Right atrium auricular region (tissue), 2 donors: ENCODE results near the gene BAHD1. TPM values are rescaled to one million over a fixed set of nuclear protein-coding genes. Genes with fewer than 3 reads are reported as not detected.

Experiments
- DNase-seq: peaks from one replicate; pipeline ENCODE4 v3.0.0-alpha.2; 2019; ENCODE audit warnings: low spot score
- H3K27ac ChIP-seq, 2 donors: fragments of 200-600 bp; sonication (generic); 1 replicate in 1 of 2; 2 replicates in 1 of 2; pipeline ENCODE4 v1.5.1; 2016 to 2019
- H3K27me3 ChIP-seq, 2 donors: fragments of 200-600 bp; sonication (generic); one replicate each; pipeline versions ENCODE4 v1.5.1 to v1.6.0; 2017 to 2019
- H3K36me3 ChIP-seq: fragments of 200-600 bp; sonication (generic); one replicate; pipeline ENCODE4 v1.5.1; 2016
- H3K4me1 ChIP-seq, 2 donors: fragments of 200-600 bp; sonication (generic); one replicate each; pipeline versions ENCODE4 v1.5.1 to v1.6.0; 2017 to 2019
- H3K4me3 ChIP-seq, 2 donors: fragments of 200-600 bp; sonication (generic); 1 replicate in 1 of 2; 2 replicates in 1 of 2; pipeline ENCODE4 v1.5.1; 2017 to 2019; ENCODE audit warnings: mild to moderate bottlenecking in 1 of 2, moderate library complexity in 1 of 2
- H3K9me3 ChIP-seq, 2 donors: fragments of 200-600 bp; sonication (generic); one replicate each; pipeline ENCODE4 v1.5.1; 2019
- total RNA-seq, 2 donors: library from RNA; depleted of rRNA; stranded (reverse); fragments of >200 nt; gene quantifications; one replicate each; pipeline ENCODE4 v1.1.0, GENCODE V29; 2016
- TF ChIP-seq, protein P1 (sequence below), 2 donors: fragments of 200-600 bp; sonication (generic); IDR thresholded peaks; one replicate each; pipeline ENCODE4 v1.5.1; 2019; ENCODE audit warnings: antibody characterized with exemption in 2 of 2

The BAHD1 gene
- total RNA-seq, 2 donors from 2014 or later: 11.6 to 19.2 TPM

DNA sequence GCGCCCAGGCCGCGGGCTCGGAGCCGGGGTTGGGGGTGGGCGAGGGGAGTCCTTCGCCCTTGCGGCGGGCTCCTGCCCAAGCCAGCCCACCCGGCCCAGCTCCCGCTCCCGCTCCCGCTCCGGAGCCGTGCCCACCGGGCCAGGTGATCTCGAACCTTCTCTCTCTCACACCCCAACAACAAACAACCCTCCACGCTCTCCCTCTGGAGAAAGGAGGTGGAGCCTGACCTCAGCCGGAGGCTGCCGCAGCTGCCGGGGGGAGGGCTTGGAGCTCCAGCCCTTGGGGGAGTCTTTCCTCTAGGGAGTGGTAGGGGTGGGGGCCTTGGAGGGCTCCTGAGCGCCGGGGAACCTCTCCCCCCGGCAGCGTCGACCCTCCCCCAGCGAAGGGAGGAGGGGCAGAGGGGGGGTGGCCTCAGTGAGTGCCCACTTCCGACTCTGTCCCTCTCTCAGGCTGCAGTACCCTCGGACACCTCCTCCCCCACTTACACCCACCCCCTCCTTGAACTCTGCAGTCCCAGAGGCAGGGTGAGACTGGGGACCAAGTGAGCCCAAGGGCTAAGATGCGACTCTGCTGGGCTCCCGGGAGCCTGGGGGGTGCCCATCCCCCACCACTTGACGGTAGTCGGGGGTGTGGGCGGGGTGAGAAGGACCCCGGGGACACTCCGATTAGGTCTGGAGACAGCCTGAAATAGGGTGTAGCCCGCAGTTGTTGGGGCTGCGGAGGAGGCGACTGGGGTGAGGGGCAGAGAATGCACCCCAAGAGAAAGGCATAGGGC is 4.4 kb upstream of the BAHD1 start:
- Histone ChIP-seq H3K9me3 (no peaks in the 10 kb centered on the region), H3K27me3 (no peaks in the 10 kb centered on the region), H3K4me3 (peak overlapping the region; percentile 22 to 54), H3K36me3 (no peaks in the 10 kb centered on the region), H3K4me1 (peaks cover 0 to 42% of the 10 kb centered on the region in 2 donors), H3K27ac (peak overlapping the region in 1 of 2 donors; percentile 7)
- TF ChIP-seq, protein P1, sequence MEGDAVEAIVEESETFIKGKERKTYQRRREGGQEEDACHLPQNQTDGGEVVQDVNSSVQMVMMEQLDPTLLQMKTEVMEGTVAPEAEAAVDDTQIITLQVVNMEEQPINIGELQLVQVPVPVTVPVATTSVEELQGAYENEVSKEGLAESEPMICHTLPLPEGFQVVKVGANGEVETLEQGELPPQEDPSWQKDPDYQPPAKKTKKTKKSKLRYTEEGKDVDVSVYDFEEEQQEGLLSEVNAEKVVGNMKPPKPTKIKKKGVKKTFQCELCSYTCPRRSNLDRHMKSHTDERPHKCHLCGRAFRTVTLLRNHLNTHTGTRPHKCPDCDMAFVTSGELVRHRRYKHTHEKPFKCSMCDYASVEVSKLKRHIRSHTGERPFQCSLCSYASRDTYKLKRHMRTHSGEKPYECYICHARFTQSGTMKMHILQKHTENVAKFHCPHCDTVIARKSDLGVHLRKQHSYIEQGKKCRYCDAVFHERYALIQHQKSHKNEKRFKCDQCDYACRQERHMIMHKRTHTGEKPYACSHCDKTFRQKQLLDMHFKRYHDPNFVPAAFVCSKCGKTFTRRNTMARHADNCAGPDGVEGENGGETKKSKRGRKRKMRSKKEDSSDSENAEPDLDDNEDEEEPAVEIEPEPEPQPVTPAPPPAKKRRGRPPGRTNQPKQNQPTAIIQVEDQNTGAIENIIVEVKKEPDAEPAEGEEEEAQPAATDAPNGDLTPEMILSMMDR (IDR thresholded peaks at IDR 0.05): no peak
- DNase-seq: no peak

DNA sequence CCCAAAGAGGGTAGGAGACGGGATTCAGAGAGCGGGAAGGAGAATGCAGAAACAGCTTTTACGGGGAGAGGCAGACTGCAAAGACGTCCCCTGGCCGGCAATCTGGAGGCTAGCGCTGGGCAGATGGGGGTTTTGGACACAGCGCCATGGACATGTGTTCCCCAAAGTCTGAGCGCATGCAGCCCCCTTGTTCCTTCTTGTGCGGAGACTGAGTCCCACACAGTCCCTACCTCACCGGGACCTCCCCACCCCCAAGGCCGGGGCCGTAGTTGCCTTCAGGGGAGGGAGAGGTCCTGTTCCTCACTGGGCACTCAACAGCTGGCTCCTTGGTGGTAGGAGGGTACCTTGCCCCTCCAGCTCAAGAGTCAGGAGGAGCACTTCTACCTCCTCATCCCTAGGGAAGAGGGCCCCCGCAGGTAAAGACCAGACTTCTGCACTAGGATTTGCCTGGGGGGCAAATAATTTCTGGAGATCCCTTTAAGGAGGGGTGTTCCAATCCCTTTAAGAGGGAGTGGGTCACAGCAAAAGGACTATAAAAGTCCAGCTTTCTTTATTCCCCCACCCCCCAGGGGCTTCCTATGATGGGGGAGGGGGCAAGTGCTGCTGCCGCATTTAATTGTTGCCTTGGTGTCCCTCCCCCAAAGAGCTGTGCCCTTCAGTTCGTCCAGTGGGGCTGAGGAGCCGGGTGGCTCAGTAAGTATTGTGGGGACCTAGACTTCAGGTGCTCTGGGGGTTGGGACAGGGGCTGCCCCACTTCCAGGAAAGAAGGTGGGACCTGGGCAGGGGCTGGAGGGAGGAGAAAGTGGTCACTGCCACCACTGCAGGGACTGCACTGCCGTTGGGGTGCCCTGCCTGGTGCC is 3.6 kb upstream of the BAHD1 start:
- H3K27me3 ChIP-seq: no peaks in the 10 kb centered on the region
- DNase-seq: no peak
- H3K4me1 ChIP-seq: peaks cover 0 to 42% of the 10 kb centered on the region in 2 donors
- peak overlapping the region; percentile 22 to 54 for H3K4me3 ChIP-seq
- H3K9me3 ChIP-seq: no peaks in the 10 kb centered on the region
- TF ChIP-seq, protein P1 (IDR thresholded peaks at IDR 0.05): no peak
- no peak overlapping the region for H3K27ac ChIP-seq
- H3K36me3 ChIP-seq: no peaks in the 10 kb centered on the region

DNA sequence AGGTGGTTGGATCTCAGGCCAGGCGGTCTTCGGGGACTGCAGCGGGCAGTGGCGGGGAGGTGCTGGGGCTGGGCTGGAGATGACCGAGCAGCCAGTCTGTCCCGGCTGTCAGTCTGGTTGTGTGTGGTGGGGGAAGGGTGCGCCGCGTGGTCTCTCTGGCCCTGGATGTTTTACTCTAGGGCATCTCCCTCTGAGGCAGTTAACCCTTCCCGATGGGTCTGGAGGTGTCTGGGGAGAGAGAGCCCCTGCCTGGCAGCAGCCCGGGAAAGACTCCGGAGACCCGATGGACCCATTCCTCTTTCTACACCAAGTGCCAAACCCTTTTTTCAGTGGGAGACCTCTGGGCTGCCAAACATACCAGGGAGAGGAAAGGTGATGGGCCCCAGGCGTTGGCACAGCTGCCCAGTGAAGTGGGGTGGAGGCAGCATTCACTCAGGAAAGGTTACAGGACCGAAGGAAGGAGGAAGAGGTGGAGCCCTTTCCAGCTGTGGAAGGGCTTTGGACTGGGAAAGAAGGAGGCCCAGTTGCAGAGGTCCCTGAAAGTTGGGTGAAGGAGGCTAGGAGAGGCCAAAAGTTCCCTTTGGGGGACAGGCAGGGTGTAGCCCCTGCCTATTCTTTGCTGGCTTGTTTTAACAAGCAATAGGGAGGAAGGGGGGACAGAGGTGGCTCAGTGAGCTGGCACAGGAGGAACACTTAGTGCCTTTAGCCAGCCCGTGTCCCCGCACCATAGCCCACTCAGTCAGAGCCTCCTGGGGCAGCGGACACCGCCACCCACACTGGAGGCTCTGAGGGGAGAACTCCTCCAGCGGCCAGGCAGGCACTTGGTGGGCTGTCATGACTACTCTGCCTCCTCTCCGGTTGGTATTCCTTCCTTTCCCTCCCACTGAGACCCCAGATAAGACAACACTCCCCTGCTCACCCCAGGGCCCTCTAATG is 2.7 kb upstream of the BAHD1 start:
- Histone ChIP-seq H3K27me3 (no peaks in the 10 kb centered on the region), H3K4me1 (peaks cover 0 to 51% of the 10 kb centered on the region in 2 donors), H3K27ac (peak overlapping the region in 1 of 2 donors; percentile 85), H3K4me3 (no peak overlapping the region), H3K9me3 (no peaks in the 10 kb centered on the region), H3K36me3 (no peaks in the 10 kb centered on the region)
- no peak for DNase-seq
- TF ChIP-seq, protein P1 (IDR thresholded peaks at IDR 0.05): no peak

DNA sequence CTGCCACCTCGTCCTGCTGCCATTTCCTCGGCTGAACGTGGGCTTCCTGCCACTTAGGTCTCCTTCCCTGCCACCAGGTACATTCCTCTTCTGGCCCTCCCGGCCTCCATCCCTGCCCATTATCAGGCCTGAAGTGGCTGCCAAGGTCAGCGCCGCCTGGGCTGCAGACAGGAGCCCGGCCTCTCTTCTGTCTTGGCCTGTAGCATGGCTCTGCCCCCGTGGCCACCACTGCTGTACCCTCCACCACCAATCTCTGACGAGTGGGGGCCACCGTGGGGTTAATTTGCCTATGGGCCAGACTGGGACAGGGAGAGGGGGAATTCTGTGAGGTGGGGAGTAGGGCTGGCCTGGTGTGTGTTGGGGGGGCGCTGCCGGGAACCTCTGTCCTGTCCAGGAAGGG is 2.0 kb upstream of the BAHD1 start:
- Histone ChIP-seq H3K36me3 (no peaks in the 10 kb centered on the region), H3K27ac (peak overlapping the region; percentile 75 to 85), H3K4me3 (no peak overlapping the region), H3K4me1 (peaks cover 0 to 58% of the 10 kb centered on the region in 2 donors), H3K9me3 (no peaks in the 10 kb centered on the region), H3K27me3 (no peaks in the 10 kb centered on the region)
- no peak for DNase-seq
- TF ChIP-seq, protein P1 (IDR thresholded peaks at IDR 0.05): no peak

DNA sequence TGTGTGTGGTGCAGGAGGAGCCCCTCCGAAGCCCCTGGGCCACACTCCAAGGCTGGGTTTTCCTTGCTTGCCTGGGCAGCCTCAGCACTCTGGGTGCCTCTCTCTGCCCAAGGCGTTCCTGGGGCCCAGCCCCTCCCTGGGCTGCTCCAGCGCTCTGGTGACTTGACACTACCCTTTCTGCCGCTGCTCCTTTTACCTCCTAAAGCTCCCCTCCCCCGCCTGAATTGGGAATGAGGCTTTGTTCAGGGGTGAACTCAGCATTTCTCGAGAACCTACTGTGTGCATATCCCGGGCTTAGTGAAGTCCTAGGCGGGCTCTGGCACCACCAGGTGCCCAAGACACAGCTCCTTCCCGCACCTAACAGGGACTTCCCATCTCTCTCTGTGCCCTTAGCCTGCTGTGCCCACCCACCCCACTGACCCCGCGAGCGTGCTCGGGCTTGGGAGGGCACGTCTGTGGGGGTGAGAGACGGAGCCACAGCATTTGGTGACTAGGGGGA is 1.2 kb upstream of the BAHD1 start:
- no peaks in the 10 kb centered on the region for H3K27me3 ChIP-seq
- TF ChIP-seq, protein P1 (IDR thresholded peaks at IDR 0.05): no peak
- peaks cover 0 to 66% of the 10 kb centered on the region in 2 donors for H3K4me1 ChIP-seq
- DNase-seq: no peak
- H3K9me3 ChIP-seq: no peaks in the 10 kb centered on the region
- H3K4me3 ChIP-seq: peak overlapping the region; percentile 93 to 95
- peak overlapping the region; percentile 75 to 85 for H3K27ac ChIP-seq
- no peaks in the 10 kb centered on the region for H3K36me3 ChIP-seq
